PC-9 (cell line): ENCODE data around the gene KRT37. TPM values are rescaled to one million over a fixed set of nuclear protein-coding genes. Genes with fewer than 3 reads are reported as not detected.

Source experiments
- BruUV-seq: library from RNA; stranded (reverse); fragments of 400-500 nt; replicated peaks from 2 replicates; lab custom pipeline; 2021; lab: Mats Ljungman, UMichigan
- CTCF ChIA-PET: fragments of 300-600 bp; sonication (Branson Sonifier 250); formaldehyde crosslinking; loops from one replicate; lab custom pipeline; 2022; ENCODE audit warnings: antibody characterized with exemption; lab: Charles Lee
- POLR2A ChIA-PET: fragments of 300-600 bp; sonication (Branson Sonifier 250); formaldehyde crosslinking; loops from one replicate; lab custom pipeline; 2022; ENCODE audit warnings: antibody characterized with exemption; ENCODE audit not compliant: unreplicated experiment; lab: Charles Lee
- DNase-seq, 2 experiments: peaks; one replicate each; pipeline versions ENCODE4 v3.0.0 to v3.0.0-alpha.2; 2015 to 2022; ENCODE audit warnings: mixed read lengths in 1 of 2
- H2AFZ ChIP-seq: fragments of 200-600 bp; sonication (generic); 2 replicates; pipeline ENCODE4 v1.8.1; 2017; ENCODE audit warnings: antibody characterized with exemption
- H3F3A ChIP-seq: fragments of 200-600 bp; sonication (generic); 2 replicates; pipeline ENCODE4 v1.8.1; 2017; ENCODE audit warnings: antibody characterized with exemption, mild to moderate bottlenecking, low read depth; ENCODE audit not compliant: insufficient read depth
- H3K27ac ChIP-seq: fragments of 200-600 bp; sonication (generic); 2 replicates; pipeline ENCODE4 v1.6.1; 2016; ENCODE audit warnings: mixed run types
- H3K27me3 ChIP-seq: fragments of 200-600 bp; sonication (generic); 2 replicates; pipeline ENCODE4 v1.6.1; 2016; ENCODE audit warnings: low read depth, mixed run types; ENCODE audit not compliant: insufficient read depth
- H3K36me3 ChIP-seq: fragments of 200-600 bp; sonication (generic); 2 replicates; pipeline ENCODE4 v1.6.1; 2016; ENCODE audit warnings: low read depth, mixed run types
- H3K4me1 ChIP-seq: fragments of 200-600 bp; sonication (generic); replicated peaks from 2 replicates; pipeline ENCODE4 v1.6.1; 2016; ENCODE audit warnings: mixed run types; ENCODE audit not compliant: insufficient read depth
- H3K4me2 ChIP-seq: fragments of 200-600 bp; sonication (generic); 2 replicates; pipeline ENCODE4 v1.6.1; 2017; ENCODE audit warnings: mixed run types
- H3K4me3 ChIP-seq: fragments of 200-600 bp; sonication (generic); 2 replicates; pipeline ENCODE4 v1.6.1; 2016; ENCODE audit warnings: mixed run types
- H3K79me2 ChIP-seq: fragments of 200-600 bp; sonication (generic); 2 replicates; pipeline ENCODE4 v1.6.1; 2017; ENCODE audit warnings: low read depth, mixed run types
- H3K9me2 ChIP-seq: fragments of 200-600 bp; sonication (generic); 2 replicates; pipeline ENCODE4 v1.8.1; 2017; ENCODE audit warnings: mild to moderate bottlenecking; ENCODE audit not compliant: insufficient read depth
- H3K9me3 ChIP-seq: fragments of 200-600 bp; sonication (generic); 2 replicates; pipeline ENCODE4 v1.8.1; 2016; ENCODE audit warnings: low read depth; ENCODE audit not compliant: insufficient read depth
- H4K20me1 ChIP-seq: fragments of 200-600 bp; sonication (generic); 2 replicates; pipeline ENCODE4 v1.8.1; 2017; ENCODE audit not compliant: insufficient read depth
- EZH2 ChIP-seq: fragments of 200-600 bp; sonication (generic); IDR thresholded peaks from 2 replicates; pipeline ENCODE4 v1.8.0; 2017; ENCODE audit warnings: antibody characterized with exemption, low read depth
- intact Hi-C: fragments of 100-400 bp; cut with micrococcal nuclease; formaldehyde crosslinking; loops from one replicate; pipeline ENCODE4 v1.10.0; 2022; ENCODE audit not compliant: unreplicated experiment
- total RNA-seq: library from RNA; stranded (reverse); gene quantifications from 2 replicates; pipeline ENCODE4 v1.2.3, GENCODE V29; 2021
- TF ChIP-seq, protein P1 (sequence below): fragments of 200-600 bp; sonication (generic); conservative IDR thresholded peaks from 2 replicates; pipeline ENCODE4 v1.6.1; 2017; ENCODE audit warnings: mixed run types, antibody characterized with exemption, mild to moderate bottlenecking, moderate library complexity

KRT37 gene
- total RNA-seq, 1 experiment from 2014 or later = not detected

DNA sequence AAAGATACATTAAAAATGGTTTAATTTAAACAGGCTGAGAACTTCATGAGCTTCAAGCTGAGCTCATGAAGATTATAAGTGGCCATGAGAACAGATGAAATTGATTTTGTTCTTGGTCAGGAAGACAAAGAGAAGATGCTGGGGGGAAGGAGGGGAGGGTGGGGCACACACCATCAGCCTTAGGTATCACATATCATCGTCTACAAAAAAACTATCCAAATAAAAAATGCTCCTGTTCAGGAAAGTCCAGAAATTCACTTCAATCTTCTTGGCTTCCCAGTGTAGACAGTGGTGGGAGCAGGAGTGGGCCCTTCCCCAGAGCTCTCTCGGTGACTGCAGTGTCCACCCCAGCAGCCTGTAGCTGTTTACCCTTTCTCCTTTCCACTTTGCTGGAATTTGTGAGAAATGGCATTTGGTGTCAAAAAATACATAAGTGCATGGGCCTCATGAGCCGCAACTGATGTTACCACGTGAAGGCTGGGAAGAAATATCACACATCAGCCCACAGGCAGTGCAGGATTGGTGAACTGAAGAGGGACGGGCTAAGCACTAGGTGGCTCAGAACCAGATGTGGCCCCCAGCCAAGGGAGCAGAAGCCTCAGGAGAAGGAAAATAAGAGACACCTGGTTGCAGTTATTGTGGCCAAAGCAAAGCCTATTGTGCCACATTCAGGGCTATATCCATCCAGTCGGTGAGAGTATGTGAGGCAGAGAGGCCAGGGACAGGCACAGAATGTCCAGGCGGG is 6.1 kb downstream of the KRT37 start:
- no peaks in the 10 kb centered on the region for H3K9me2 ChIP-seq
- H3K4me3 ChIP-seq = no peak overlapping the region; the same call in 1 of the 2 replicates
- intact Hi-C loops = loop anchor here (5.0 kb wide), 2 partner anchors 249 to 511 kb away; no protein-coding TSS in a partner anchor
- ChIA-PET CTCF (interaction anchor here (0.6 to 1.8 kb wide), 7 partner anchors 8 to 130 kb away, joined by 3 to 13 read pairs (median 6); no protein-coding TSS in a partner anchor), POLR2A (interaction anchor here (0.5 to 2.0 kb wide), 6 partner anchors 14 to 111 kb away, joined by 3 to 9 read pairs (median 4); partner anchors contain the start of gene KRT13)
- H3K27me3 ChIP-seq = no peaks in the 10 kb centered on the region
- H3K4me1 ChIP-seq = peaks cover 73% of the 10 kb centered on the region
- H3K9me3 ChIP-seq = no peaks in the 10 kb centered on the region
- no TSS peak for BruUV-seq
- H3K27ac ChIP-seq = peak overlapping the region; percentile 89
- no peaks in the 10 kb centered on the region for H3K36me3 ChIP-seq
- no peaks in the 10 kb centered on the region for H4K20me1 ChIP-seq
- no peak for TF ChIP-seq EZH2
- TF ChIP-seq, protein P1, sequence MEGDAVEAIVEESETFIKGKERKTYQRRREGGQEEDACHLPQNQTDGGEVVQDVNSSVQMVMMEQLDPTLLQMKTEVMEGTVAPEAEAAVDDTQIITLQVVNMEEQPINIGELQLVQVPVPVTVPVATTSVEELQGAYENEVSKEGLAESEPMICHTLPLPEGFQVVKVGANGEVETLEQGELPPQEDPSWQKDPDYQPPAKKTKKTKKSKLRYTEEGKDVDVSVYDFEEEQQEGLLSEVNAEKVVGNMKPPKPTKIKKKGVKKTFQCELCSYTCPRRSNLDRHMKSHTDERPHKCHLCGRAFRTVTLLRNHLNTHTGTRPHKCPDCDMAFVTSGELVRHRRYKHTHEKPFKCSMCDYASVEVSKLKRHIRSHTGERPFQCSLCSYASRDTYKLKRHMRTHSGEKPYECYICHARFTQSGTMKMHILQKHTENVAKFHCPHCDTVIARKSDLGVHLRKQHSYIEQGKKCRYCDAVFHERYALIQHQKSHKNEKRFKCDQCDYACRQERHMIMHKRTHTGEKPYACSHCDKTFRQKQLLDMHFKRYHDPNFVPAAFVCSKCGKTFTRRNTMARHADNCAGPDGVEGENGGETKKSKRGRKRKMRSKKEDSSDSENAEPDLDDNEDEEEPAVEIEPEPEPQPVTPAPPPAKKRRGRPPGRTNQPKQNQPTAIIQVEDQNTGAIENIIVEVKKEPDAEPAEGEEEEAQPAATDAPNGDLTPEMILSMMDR = no peak
- peak overlapping the region; percentile 65 for H3K4me2 ChIP-seq
- peak in 1 of 2 experiments; percentile 63 for DNase-seq
- no peaks in the 10 kb centered on the region for H3K79me2 ChIP-seq
- no peak overlapping the region for H2AFZ ChIP-seq
- H3F3A ChIP-seq = peaks cover 35% of the 10 kb centered on the region

DNA sequence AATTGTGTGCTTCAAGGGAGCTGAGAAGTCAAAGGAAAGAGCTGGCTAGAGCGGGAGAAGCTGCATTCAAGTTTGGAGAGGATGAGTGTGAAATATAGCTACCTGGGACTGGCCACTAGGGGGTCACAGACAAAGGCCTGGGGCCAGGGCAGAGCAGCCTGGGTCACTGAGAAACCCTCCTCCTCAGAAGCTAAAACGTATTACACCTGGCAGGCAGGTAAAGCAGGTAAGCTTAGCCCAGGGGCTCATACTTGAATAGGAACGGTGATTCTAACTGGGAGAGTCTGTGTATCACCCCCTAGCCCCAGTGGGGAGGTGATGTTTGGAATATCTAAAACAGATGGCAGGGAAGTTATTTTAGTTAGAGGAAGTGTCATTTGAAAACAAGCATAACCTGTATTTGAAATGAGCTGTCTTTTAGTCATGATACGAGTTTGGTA is 6.8 kb downstream of the KRT37 start:
- Histone ChIP-seq H3K27ac (peak overlapping the region; percentile 89), H3K36me3 (no peaks in the 10 kb centered on the region), H3F3A (peaks cover 35% of the 10 kb centered on the region), H3K4me3 (no peak overlapping the region), H3K4me2 (peak overlapping the region; percentile 65), H3K9me3 (no peaks in the 10 kb centered on the region), H3K9me2 (no peaks in the 10 kb centered on the region), H3K79me2 (no peaks in the 10 kb centered on the region), H4K20me1 (no peaks in the 10 kb centered on the region), H3K4me1 (peaks cover 76% of the 10 kb centered on the region), H3K27me3 (no peaks in the 10 kb centered on the region), H2AFZ (0 out of 2 replicates have a peak overlapping the region, but pooled peaks have one; percentile 30)
- ChIA-PET POLR2A (interaction anchor here (0.5 to 2.0 kb wide), 8 partner anchors 14 to 566 kb away, joined by 3 to 9 read pairs (median 4); partner anchors contain the start of gene KRT13), CTCF (interaction anchor here (0.6 to 1.8 kb wide), 9 partner anchors 9 to 245 kb away, joined by 3 to 13 read pairs (median 5); no protein-coding TSS in a partner anchor)
- peak; percentile 69 to 98 for DNase-seq
- intact Hi-C loops = loop anchor here (1.0 to 5.0 kb wide), 3 partner anchors 79 to 510 kb away; no protein-coding TSS in a partner anchor
- no peak for TF ChIP-seq EZH2
- TF ChIP-seq, protein P1 = peak; percentile 82
- no TSS peak for BruUV-seq

DNA sequence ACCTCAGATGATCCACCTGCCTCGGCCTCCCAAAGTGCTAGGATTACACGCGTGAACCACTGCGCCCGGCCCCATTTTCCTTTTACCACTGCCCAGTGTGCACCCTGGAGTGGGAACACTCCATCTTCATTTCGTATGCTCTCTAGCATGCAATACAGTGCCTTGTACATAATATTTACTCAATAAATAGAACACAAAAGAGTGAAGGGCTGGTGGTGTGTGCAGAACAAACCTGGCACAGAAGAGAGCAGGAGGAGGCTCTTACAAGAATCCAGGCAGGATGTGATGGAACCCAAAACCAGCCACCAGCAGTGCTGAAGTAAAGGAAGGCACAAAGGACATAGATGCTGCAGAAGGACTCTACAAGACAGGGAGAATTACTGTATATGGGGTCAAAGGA is 7.3 kb downstream of the KRT37 start:
- CTCF ChIA-PET = interaction anchor here (0.6 to 1.8 kb wide), 7 partner anchors 13 to 245 kb away, joined by 3 to 13 read pairs (median 6); no protein-coding TSS in a partner anchor
- Histone ChIP-seq H2AFZ (0 out of 2 replicates have a peak overlapping the region, but pooled peaks have one; percentile 30), H3K36me3 (no peaks in the 10 kb centered on the region), H3K27ac (peak overlapping the region; percentile 89), H4K20me1 (no peaks in the 10 kb centered on the region), H3K79me2 (no peaks in the 10 kb centered on the region), H3F3A (peaks cover 38% of the 10 kb centered on the region), H3K27me3 (no peaks in the 10 kb centered on the region), H3K4me3 (no peak overlapping the region), H3K9me2 (no peaks in the 10 kb centered on the region), H3K4me2 (peak overlapping the region; percentile 65), H3K9me3 (no peaks in the 10 kb centered on the region), H3K4me1 (peaks cover 76% of the 10 kb centered on the region)
- POLR2A ChIA-PET = interaction anchor here (0.6 to 2.0 kb wide), 6 partner anchors 13 to 565 kb away, joined by 3 to 9 read pairs (median 4); partner anchors contain the start of gene KRT13
- intact Hi-C loops = loop anchor here (1.0 to 5.0 kb wide), 3 partner anchors 79 to 510 kb away; no protein-coding TSS in a partner anchor
- no peak for DNase-seq
- TF ChIP-seq, protein P1 = no peak
- TF ChIP-seq EZH2 = no peak
- no TSS peak for BruUV-seq
